ENCODE data around the gene RAI14.
"Not testable (repeated sequence)": the region's sequence is repeated elsewhere in the genome, so short reads cannot be mapped to it uniquely, and the experiment has no call there.

RAI14 gene

DNA sequence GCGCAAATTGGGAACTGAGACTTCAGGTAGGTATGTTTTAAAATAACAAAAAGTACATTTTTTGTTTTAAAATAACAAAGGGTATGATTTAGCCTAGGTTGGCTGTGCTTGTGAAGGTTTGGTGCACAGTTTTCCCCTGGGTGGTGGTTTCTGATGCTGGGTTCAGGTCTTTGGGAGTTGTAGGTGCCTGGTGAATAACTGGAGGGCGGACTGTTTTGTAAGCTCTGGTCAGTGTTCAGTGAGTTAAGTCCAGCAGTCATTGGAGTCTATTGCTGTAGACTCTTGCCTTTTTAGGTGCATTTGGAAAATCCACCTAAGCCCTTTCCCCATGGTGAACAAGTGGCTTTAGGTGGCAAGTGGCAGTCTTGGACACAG, 43.9 kb downstream of the RAI14 start:
- DNase-seq (ENCODE audit: low read depth in 2 of 2): no peak
- no peak for TF ChIP-seq CTCF (IDR thresholded peaks at IDR 0.05; ENCODE audit: low read depth, low read length)
- no peak overlapping the region for H3K4me3 ChIP-seq (replicated peaks in 1 of 2; ENCODE audit: low read depth in 2 of 2, low read length in 2 of 2)

- DNase-seq (ENCODE audit: low read depth in 2 of 2); H3K4me3 ChIP-seq (replicated peaks in 1 of 2; ENCODE audit: low read depth in 2 of 2, low read length in 2 of 2): not testable (repeated sequence)
These were observed 45.3 kb downstream of the RAI14 start for GRCh38 chr5:34701442-34701841.

DNA sequence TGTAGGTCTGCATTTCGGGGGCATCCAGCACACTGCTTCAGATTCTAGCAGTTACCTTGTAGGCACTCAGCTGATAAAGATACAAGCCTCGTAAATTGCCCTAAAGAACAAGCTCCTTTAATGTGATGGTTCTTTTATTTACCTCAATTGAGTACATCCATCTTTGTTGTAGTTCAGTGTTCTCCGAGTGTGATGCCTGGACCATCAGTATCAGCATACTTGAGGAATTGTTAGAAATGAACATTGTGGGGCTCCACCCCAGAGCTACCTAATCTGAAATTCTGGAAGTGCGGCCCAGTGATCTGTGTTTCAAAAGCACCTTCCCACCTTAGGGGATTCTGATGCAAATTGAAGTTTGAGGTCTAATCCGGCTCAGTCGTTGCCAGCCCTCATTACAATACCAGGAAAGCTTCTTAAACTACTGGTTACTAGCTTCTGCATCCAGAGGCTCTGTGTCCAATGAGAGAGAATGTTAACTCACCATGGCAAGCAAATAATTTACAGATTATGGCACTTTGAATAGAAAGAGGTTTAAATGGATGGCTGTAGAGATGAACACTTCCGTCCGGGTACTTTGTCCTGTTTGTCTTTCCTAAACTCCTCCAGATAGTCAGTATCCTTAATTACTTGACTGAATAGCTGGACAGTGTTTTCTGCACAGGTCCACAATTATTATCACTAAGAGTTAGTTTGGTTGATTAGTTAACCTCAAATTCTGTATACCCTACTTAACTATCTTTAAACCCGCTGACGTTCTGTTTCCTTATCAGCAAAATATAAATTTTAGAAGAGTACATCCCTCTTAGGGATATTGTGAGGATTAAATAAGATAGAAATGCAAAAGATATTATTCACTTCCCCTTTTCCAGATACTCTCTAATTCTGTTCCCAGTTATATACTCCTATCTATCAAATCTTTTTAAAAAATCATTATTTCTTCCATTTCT, 47.9 kb downstream of the RAI14 start:
- no peak for TF ChIP-seq CTCF (IDR thresholded peaks at IDR 0.05; ENCODE audit: low read depth, low read length)
- no peak for DNase-seq (ENCODE audit: low read depth in 2 of 2)

DNA sequence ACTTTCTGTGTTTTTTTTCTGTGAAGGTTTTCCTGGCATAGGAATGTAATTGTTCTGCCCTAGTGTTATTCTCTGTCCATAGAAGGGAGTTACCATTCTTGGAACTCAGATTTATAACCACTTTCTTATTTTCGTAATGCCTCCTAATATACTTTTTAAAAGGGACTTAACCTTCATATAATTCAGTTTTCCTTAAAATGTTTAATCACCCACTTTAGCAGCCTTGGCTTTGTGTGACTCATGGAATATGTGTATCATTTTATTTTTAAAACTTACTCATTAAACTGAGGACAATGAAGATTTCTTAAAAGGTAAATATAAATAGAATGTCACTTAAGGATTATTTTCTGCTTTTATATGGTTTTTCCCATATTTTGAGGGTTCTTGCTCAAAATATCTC, 50.0 kb downstream of the RAI14 start:
- DNase-seq (ENCODE audit: low read depth in 2 of 2): peak in 1 of 2 donors; percentile 65
- no peak for TF ChIP-seq CTCF (IDR thresholded peaks at IDR 0.05; ENCODE audit: low read depth, low read length)
- H3K4me3 ChIP-seq (replicated peaks in 1 of 2; ENCODE audit: low read depth in 2 of 2, low read length in 2 of 2): no peak overlapping the region

More for the DNA sequence above, 47.9 kb downstream of the RAI14 start:
- no peak overlapping the region for H3K4me3 ChIP-seq (replicated peaks in 1 of 2; ENCODE audit: low read depth in 2 of 2, low read length in 2 of 2)

- no peak for TF ChIP-seq CTCF (IDR thresholded peaks at IDR 0.05; ENCODE audit: low read depth, low read length)
- no peak overlapping the region for H3K4me3 ChIP-seq (replicated peaks in 1 of 2; ENCODE audit: low read depth in 2 of 2, low read length in 2 of 2)
- DNase-seq (ENCODE audit: low read depth in 2 of 2): no peak
These were observed 51.5 kb downstream of the RAI14 start for GRCh38 chr5:34707451-34708107.

DNA sequence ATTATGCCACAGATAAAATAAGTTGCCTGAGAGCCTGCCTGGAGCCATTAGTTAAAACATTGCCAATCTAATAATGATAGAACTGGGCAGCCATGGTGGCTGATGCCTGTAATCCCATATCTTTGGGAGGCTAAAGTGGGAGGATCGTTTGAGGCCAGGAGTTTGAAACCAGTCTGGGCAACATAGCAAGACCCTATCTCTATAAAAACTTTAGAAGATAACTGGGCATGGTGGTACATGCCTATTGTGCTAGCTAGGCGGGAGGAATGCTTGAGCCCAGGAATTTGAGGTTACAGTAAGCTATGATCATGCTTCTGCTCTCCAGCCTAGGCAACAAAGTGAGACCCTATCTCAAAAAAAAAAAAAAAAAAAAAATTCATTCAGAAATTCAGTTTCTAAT, 52.6 kb downstream of the RAI14 start:
- no peak overlapping the region for H3K4me3 ChIP-seq (replicated peaks in 1 of 2; ENCODE audit: low read depth in 2 of 2, low read length in 2 of 2)
- TF ChIP-seq CTCF (IDR thresholded peaks at IDR 0.05; ENCODE audit: low read depth, low read length): no peak
- DNase-seq (ENCODE audit: low read depth in 2 of 2): no peak

Data from cardiac fibroblast (primary cell).